SK-N-SH treated with all-trans-retinoic acid at 6 μM for 48 hours (cell line): Measurements from ENCODE around the gene PDCD1.

Experiments used
- ARNTL ChIP-seq: fragments of 450-650 bp; formaldehyde crosslinking; IDR thresholded peaks from 2 replicates; pipeline ENCODE4 v1.5.0; 2020; ENCODE audit warnings: low read depth, mild to moderate bottlenecking, moderate library complexity, borderline replicate concordance
- BACH2 ChIP-seq: fragments of 250-450 bp; sonication (Bioruptor Pico); IDR thresholded peaks from 2 replicates; pipeline ENCODE4 v1.9.0; 2021; ENCODE audit warnings: mild to moderate bottlenecking, borderline replicate concordance
- ZFP3 ChIP-seq: fragments of 250-450 bp; sonication (Bioruptor Pico); IDR thresholded peaks from 2 replicates; pipeline ENCODE4 v1.5.0; 2020; ENCODE audit warnings: mild to moderate bottlenecking, moderate library complexity
- TF ChIP-seq, protein P1 (sequence below): fragments of 250-450 bp; sonication (Bioruptor Pico); IDR thresholded peaks from 2 replicates; pipeline ENCODE4 v1.8.0; 2020; ENCODE audit warnings: mild to moderate bottlenecking, moderate library complexity, borderline replicate concordance
- TF ChIP-seq, protein P2 (sequence below): fragments of 250-450 bp; sonication (Bioruptor Pico); IDR thresholded peaks from 2 replicates; pipeline ENCODE4 v1.5.1; 2020; ENCODE audit warnings: low read depth, mild to moderate bottlenecking, moderate library complexity

DNA sequence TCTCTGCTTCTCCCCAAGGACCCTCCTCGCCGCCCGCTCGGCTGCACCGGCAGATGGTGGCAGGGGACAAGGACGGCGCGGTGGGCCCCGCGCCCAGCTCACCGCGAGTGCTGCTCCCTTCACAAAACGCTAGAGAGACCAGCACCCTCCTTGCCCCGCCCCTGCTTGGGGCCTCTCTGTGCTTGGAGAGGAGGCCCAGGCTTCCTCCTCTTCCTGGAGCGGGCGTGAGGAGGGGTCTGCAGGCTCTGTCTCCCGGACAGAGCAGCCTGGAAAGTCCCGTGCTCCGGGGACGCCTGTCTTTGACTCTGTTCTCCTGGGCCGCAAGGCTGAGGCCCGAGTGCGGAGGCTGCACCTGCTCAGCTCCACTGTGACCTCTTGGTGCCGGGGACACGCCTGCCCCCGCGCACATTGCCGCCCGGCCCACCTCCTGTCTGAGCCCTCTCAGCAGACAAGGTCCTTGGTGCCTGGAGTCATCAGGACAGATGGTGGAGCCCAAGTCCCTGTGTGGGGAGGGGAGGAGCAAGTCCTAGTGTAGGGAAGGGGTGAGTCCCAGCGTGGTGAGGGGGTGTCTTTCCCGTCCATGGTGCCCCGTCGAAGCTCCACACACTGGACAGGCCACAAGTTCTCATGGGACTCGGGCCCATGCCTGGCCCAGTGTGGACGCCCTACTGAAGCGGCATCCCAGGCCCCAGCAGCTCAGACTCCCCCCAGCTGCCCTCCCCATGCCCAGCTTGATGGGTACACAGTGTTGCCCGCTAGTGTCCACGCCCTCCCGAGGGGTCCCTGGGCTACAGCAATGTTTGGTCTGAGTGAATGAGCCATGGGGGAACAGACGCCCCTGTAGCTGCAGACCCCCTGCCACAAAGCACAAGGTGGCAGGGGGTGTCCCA, 44.7 kb upstream of the PDCD1 start:
- TF ChIP-seq ZFP3 (CRISPR knock-in tag) (no peak), ARNTL (CRISPR knock-in tag) (no peak), BACH2 (no peak)
- TF ChIP-seq, protein P1, sequence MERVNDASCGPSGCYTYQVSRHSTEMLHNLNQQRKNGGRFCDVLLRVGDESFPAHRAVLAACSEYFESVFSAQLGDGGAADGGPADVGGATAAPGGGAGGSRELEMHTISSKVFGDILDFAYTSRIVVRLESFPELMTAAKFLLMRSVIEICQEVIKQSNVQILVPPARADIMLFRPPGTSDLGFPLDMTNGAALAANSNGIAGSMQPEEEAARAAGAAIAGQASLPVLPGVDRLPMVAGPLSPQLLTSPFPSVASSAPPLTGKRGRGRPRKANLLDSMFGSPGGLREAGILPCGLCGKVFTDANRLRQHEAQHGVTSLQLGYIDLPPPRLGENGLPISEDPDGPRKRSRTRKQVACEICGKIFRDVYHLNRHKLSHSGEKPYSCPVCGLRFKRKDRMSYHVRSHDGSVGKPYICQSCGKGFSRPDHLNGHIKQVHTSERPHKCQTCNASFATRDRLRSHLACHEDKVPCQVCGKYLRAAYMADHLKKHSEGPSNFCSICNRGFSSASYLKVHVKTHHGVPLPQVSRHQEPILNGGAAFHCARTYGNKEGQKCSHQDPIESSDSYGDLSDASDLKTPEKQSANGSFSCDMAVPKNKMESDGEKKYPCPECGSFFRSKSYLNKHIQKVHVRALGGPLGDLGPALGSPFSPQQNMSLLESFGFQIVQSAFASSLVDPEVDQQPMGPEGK (CRISPR knock-in tag): no peak
- TF ChIP-seq, protein P2, sequence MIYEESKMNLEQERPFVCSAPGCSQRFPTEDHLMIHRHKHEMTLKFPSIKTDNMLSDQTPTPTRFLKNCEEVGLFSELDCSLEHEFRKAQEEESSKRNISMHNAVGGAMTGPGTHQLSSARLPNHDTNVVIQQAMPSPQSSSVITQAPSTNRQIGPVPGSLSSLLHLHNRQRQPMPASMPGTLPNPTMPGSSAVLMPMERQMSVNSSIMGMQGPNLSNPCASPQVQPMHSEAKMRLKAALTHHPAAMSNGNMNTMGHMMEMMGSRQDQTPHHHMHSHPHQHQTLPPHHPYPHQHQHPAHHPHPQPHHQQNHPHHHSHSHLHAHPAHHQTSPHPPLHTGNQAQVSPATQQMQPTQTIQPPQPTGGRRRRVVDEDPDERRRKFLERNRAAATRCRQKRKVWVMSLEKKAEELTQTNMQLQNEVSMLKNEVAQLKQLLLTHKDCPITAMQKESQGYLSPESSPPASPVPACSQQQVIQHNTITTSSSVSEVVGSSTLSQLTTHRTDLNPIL (CRISPR knock-in tag): no peak
